GM19023 (cell line): ENCODE data around the gene VTCN1.

ENCODE experiments used
- ATAC-seq: cut with Tn5 transposase; IDR thresholded peaks from one replicate; pipeline ENCODE4 v1.9.1; 2021; ENCODE audit warnings: mild to moderate bottlenecking, moderate library complexity; ENCODE audit not compliant: unreplicated experiment

Gene VTCN1

GRCh38 chr1:117210386-117210785, 341 bp downstream of the VTCN1 start:
- no peak for ATAC-seq

- no peak for ATAC-seq
Observed at GRCh38 chr1:117209094-117209493, 1.6 kb downstream of the VTCN1 start.

DNA sequence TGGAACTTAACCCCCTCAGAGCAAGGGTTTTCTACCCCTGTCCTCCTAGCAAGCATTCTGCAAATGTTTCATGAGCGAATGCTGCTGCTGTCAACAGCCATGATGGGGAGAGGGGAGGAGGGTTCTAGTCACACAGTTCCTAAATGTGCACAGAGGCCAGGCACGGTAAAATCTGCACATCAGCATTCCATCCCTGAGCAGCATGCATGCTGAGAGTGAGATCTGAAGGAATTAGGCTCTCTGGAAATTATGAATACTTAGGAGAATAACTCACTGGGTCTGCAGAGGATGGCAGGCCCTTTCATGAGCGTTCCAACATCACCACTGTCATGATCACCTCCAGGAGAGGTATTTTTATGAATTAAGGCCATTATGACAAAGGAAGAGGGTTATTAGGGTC, 2.1 kb downstream of the VTCN1 start:
- ATAC-seq: no peak

DNA sequence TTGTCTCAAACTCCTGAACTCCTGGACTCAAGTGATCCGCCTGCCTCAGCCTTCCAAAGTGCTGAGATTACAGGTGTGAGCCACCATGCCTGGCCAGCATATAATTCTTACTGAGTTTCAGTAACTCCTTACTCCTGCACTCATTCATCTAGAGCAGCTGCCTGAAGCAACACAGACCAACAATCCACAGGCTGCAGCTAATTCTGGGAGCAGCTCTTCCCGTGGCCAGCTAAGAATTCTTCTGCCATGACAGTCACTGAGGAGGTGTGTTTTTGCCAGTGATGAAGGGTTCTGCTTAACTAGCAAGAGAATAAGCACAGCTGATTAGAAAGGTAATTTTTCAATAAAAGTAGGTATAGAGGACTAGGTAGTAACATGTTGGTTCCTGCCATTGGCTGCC, 5.4 kb downstream of the VTCN1 start:
- no peak for ATAC-seq

GRCh38 chr1:117201808-117202207, 8.9 kb downstream of the VTCN1 start:
- no peak for ATAC-seq

- ATAC-seq: no peak
Observed at GRCh38 chr1:117198097-117198496, 12.6 kb downstream of the VTCN1 start.

GRCh38 chr1:117189726-117190125, 21.0 kb downstream of the VTCN1 start:
- no peak for ATAC-seq

DNA sequence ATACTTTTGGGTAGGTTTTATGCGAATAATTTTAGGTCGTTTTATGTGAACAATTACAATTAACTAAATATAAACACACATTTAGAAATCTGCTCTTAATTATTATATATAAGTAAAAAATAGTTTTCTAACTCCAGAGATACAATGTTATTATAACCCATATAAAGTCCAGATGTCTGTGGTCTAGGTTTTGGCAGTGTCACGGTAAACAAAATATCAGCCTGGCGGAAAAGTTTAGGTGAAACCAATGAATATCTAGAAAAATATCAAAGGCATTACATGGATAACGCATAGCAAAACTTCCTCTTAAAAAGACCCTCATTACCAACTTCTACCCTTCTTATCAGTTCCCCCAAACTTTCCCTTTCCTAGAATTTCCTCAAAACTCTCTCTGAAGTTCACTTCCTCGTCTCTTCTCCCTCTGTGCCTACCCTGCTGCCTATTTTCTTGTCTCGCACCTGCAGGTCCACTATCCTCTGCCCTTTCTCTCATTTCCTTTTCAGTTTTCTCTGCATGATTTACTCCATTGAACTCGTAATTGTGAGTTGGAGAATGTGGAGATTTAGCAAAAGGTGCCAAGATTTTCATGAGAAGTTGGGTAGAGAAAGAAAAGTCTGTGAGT, 21.8 kb downstream of the VTCN1 start:
- ATAC-seq: no peak

GRCh38 chr1:117188170-117188815, 22.4 kb downstream of the VTCN1 start:
- no peak for ATAC-seq

GRCh38 chr1:117183112-117183511, 27.6 kb downstream of the VTCN1 start:
- no peak for ATAC-seq

DNA sequence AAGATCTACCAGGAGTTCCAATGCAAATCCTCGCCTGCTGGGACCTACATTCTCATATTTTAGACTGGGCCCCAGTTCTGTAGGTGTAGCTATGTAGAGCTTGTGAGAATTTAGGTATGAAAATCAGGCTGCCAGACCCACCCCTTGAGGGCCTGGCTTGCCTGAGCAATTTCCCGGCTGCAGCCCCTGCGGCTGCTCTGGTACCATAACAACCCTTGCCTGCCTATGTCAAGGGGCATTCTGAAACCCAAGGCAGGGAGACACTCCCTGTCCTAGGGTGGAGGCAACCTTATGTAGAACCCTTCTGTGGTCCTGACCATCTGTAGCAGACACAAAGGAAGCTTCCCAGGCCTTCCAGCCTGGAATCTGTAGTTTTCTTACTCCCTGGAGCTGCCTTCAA, 28.4 kb downstream of the VTCN1 start:
- no peak for ATAC-seq

DNA sequence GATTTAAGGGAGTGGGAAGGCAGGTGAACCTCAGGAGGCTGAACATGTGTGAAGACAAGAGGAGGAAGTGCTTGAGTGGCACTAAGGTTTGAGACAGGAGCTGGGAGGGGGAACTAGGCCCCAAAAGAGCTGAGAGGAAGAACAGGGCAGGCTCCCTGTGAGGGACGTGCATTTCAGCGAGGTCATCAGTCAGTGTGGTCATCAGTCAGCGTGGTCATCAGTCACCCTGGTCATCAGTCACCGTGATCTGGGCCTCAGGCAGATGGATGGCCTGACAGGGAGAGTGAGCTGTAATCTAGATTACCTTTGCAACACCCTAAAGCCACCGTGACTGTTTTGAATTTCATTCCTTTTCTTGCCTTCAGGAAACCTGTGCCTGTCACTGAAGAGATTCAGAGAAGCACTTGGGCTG, 29.1 kb downstream of the VTCN1 start:
- ATAC-seq: no peak

GRCh38 chr1:117180147-117180967, 30.4 kb downstream of the VTCN1 start:
- no peak for ATAC-seq

- no peak for ATAC-seq
Observed at GRCh38 chr1:117179471-117179870, 31.3 kb downstream of the VTCN1 start.

- no peak for ATAC-seq
Observed at GRCh38 chr1:117178756-117179155, 32.0 kb downstream of the VTCN1 start.

- no peak for ATAC-seq
Observed at GRCh38 chr1:117177376-117177775, 33.4 kb downstream of the VTCN1 start.

GRCh38 chr1:117176579-117176978, 34.1 kb downstream of the VTCN1 start:
- no peak for ATAC-seq

DNA sequence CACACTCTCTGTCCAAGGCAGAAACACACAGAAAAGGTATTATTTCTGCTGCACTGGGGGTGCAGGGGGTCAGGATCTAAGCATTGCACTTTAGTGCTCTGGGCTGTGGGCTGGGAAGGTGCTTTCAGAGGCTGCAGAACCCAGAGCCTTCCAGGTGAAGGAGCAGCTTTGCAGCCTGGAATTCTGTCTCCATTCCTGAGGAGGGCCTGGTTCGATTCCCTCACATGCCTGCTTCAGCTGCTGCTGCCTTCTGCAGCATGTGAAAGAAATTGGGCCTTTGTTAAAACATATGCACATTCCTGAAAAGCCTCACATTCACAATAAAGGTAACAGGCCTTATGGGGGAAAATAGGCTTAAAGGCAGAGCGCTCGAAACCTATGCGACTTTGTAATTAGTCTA, 35.9 kb downstream of the VTCN1 start:
- ATAC-seq: no peak

DNA sequence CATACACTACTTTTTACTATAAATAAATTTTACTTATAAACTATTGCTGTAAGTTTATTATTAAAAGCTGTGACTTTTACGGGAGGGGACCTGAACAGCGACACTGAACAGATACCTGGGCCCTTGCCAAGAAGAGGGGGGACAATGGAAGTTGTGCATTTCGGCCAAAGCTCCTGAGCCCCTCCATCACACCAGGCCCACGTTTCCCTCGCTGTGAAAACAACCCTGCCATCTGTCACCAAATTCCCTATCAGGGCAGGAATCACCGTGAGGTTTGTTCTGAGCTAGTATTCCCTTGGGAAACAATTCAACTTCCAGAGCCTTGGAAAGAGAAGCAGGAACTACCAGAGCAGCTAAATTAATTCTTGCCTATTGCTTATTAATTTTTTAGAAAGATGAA, 37.0 kb downstream of the VTCN1 start:
- ATAC-seq: no peak

GRCh38 chr1:117173006-117173405, 37.7 kb downstream of the VTCN1 start:
- ATAC-seq: no peak

DNA sequence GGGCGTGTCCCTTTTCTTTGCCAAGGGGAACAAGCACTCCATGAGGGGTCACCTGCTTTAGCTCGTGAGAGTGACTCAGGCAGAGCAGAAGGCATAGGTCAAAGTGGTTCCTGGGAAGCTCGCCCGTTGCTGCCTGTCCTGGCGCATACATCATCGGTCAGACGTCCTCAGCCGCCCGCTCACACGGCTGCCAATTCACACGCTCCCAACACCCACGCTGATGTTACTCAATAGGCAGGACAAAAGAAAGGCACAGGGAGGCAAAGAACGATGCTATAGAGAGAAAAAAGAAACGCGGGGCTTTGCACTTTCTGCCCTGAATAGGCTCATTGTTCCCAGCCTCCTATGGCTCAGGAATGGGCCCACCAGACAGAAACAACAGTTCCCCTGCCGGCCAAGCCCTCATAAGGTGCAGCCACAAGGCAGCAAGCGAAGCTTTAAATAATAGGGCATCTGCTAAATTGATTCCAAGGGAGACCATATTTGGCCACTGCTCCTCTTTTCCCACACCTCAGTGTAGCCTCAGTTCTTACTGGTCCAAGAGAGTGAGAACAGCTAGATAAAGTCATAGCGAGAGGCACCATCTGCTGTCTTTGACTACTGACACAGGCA, 38.7 kb downstream of the VTCN1 start:
- no peak for ATAC-seq
